Ovary (tissue), 9 donors: ENCODE measurements around the gene HS6ST3. TPM values are rescaled to one million over a fixed set of nuclear protein-coding genes. Genes with fewer than 3 reads are reported as not detected.
"Not testable (repeated sequence)": the region's sequence is repeated elsewhere in the genome, so short reads cannot be mapped to it uniquely, and the experiment has no call there.

Experiments used
- DNase-seq, 5 donors: peaks; one replicate each; pipeline ENCODE4 v3.0.0-alpha.2; 2019 to 2020
- H3K27ac ChIP-seq, 2 donors: fragments of 200-600 bp; one replicate each; pipeline versions ENCODE4 v1.5.1 to v1.8.0; 2019 to 2022
- H3K27me3 ChIP-seq: fragments of 200-600 bp; one replicate; pipeline ENCODE4 v1.8.0; 2022
- H3K36me3 ChIP-seq: fragments of 200-600 bp; sonication (generic); one replicate; pipeline ENCODE4 v1.5.1; 2019
- H3K4me1 ChIP-seq: one replicate; pipeline ENCODE4 v1.8.1; 2013; ENCODE audit warnings: mild to moderate bottlenecking, moderate library complexity; ENCODE audit not compliant: insufficient read depth
- H3K4me3 ChIP-seq: fragments of 200-600 bp; sonication (generic); one replicate; pipeline ENCODE4 v1.5.1; 2017
- H3K9me3 ChIP-seq, 2 donors: fragments of 200-600 bp in 1 of 2; sonication (generic) in 1 of 2; one replicate each; pipeline versions ENCODE4 v1.5.1 to v1.8.1; 2013 to 2019; ENCODE audit warnings: mild to moderate bottlenecking in 1 of 2, moderate library complexity in 1 of 2
- CTCF ChIP-seq, 3 donors: fragments of 450-650 bp in 2 of 3; fragments of 200-600 bp in 1 of 3; IDR thresholded peaks; one replicate each; pipeline versions ENCODE4 v1.5.1 to v1.8.0; 2016 to 2022; ENCODE audit warnings: antibody characterized with exemption in 3 of 3, mild to moderate bottlenecking in 1 of 3
- EP300 ChIP-seq: sonication (generic); formaldehyde crosslinking; IDR thresholded peaks from one replicate; pipeline ENCODE4 v1.6.1; 2017; ENCODE audit warnings: antibody characterized with exemption
- POLR2A ChIP-seq: fragments of 450-650 bp; IDR thresholded peaks from one replicate; pipeline ENCODE4 v1.6.1; 2017; ENCODE audit warnings: antibody characterized with exemption, mild to moderate bottlenecking, moderate library complexity
- WGBS, 3 donors: extraction: QIAGEN DNeasy Blood & Tissue Kit in 1 of 3; methylation state at CpG; one replicate each; pipeline versions ENCODE4 v1.1.5 to v1.1.7; 2013 to 2017; 5-methylcytosine and 5-hydroxymethylcytosine counted together
- intact Hi-C, 4 donors: fragments of 100-400 bp; cut with DNase I; formaldehyde crosslinking; loops; one replicate each; pipeline versions ENCODE4 v1.11.0 to v1.15.1; 2022 to 2023
- polyA plus RNA-seq, 2 donors: library from polyadenylated mRNA; stranded (reverse); fragments of 200-250 nt in 1 of 2; fragments of 350-450 nt in 1 of 2; fragmentation: Illumina TruSeq in 1 of 2; extraction: RNeasy Lipid Tissue Mini Kit (QIAGEN cat#74804) in 1 of 2; gene quantifications; one replicate each; pipeline ENCODE4 v1.2.3, GENCODE V29; 2013 to 2014
- total RNA-seq, 7 donors: library from RNA; depleted of rRNA in 2 of 7; stranded (reverse); fragments of >200 nt in 2 of 7; fragmentation: NEBNext Ultra II Directional in 3 of 7; extraction: Animal tissue kit (Norgen Biotek cat#: 25700) in 3 of 7; gene quantifications; one replicate each; pipeline versions ENCODE4 v1.1.0 to v1.2.4, GENCODE V29; 2016 to 2023
- donor health status: DM: no; HTN: no; CAD: no; lungs with moderate emphysema.
- donor health status: DM: no; HTN: no; CAD: no.
- donor health status: Bipolar disorder and iron deficiency.
- donor health status: DM: yes; HTN: yes; CAD: no.
- donor health status: DM: no; HTN: no; CAD: no.
- donor health status: DM: yes; HTN: yes; CAD: no.

The HS6ST3 gene
- total and polyA plus RNA-seq, 9 donors: 0.05 to 0.46 (median 0.19) TPM; not detected in 3

- intact Hi-C loops: no loop called here
- no peak overlapping the region for H3K27ac ChIP-seq
- TF ChIP-seq EP300 (no peak), POLR2A (no peak), CTCF (IDR thresholded peaks at IDR 0.05) (no peak)
- H3K4me3 ChIP-seq: peak overlapping the region; percentile 39
- WGBS, 3 donors: 2 to 3% (median 3%) methylated on average over 41 to 57 of the region's 57 CpGs
- H3K36me3 ChIP-seq: no peaks in the 10 kb centered on the region
- no peaks in the 10 kb centered on the region for H3K9me3 ChIP-seq
- H3K27me3 ChIP-seq: no peaks in the 10 kb centered on the region
- peaks cover 10% of the 10 kb centered on the region for H3K4me1 ChIP-seq
- DNase-seq: peak in 2 of 5 donors; percentile 20 to 34
These were observed 1.5 kb downstream of the HS6ST3 start for GRCh38 chr13:96091164-96092117.

DNA sequence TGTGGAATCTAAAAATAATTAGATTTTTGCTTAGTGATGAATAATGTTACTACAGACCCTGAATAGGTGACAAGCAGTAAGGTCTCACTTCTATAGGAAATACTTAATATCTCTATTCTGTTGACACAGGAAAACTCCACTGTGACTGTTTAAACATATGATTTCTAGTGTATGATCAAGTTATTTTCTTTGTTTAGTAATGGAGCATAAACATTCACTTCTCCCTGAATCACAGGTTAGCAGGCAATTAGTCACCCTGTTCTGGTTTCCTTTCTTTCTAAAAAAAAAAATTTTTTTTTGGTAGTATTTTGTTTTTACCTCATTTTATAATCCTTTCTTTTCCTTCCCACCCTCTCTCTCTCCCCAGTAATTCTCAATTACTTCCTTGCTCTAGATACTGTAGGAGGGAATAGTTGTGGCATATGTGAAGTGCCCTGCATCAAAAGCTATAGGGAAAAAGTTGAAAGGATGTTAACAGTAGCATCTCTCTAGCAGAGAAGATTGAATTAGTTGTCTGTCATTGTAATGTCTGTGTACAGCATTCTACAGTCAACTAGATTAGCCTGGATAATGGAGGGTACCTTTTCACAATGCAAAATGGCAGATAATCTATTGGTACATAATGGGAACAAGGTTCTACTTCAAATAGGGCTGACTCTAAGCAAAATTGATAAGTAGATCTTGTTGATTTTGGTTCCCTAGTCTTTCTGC, 3.5 kb downstream of the HS6ST3 start:
- intact Hi-C loops: no loop called here
- Histone ChIP-seq H3K4me3 (no peak overlapping the region), H3K36me3 (no peaks in the 10 kb centered on the region), H3K27ac (no peak overlapping the region), H3K4me1 (peaks cover 10% of the 10 kb centered on the region), H3K9me3 (no peaks in the 10 kb centered on the region), H3K27me3 (no peaks in the 10 kb centered on the region)
- DNase-seq: no peak
- TF ChIP-seq EP300: no peak
- TF ChIP-seq CTCF (IDR thresholded peaks at IDR 0.05): no peak
- no peak for TF ChIP-seq POLR2A

DNA sequence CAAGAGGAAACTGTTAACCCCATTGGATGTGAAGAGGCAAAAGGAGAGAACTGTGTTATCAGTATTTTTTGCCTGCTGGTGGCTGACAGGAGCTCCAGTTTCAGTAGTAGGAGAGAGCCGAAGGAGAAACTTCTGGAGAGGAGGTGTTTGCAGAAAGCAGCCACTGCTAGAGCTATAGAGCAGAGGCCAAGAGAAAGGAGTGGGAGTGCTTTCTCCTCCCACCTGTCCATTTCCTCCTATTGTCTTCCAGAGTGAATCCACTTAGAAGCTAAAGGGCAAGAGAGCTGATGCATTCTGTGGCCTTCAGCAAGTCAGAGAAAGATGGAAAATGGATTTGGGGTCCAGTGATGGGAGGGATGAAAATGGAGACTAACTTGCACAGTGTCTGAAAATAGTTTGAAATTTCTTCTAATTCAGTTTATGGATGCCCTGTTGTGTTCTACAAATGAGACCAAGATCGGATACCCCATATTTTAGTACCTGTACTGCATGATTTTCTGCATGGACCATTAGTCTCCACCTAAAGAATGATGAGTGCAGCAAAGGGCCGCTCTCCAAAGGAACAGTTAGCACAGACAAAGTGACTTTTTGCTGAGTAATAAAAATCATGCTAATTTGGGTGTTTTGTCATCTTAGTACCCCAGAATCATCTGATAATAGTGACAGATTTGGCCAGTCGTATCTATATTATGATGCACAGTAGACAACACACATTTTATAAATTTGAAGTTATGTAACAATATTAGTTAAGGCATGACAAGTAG, 10.7 kb downstream of the HS6ST3 start:
- no peaks in the 10 kb centered on the region for H3K4me1 ChIP-seq
- no peak for DNase-seq
- no peaks in the 10 kb centered on the region for H3K9me3 ChIP-seq
- H3K27me3 ChIP-seq: no peaks in the 10 kb centered on the region
- H3K27ac ChIP-seq: no peak overlapping the region
- intact Hi-C loops: no loop called here
- TF ChIP-seq EP300 (no peak), POLR2A (no peak), CTCF (IDR thresholded peaks at IDR 0.05) (no peak)
- H3K4me3 ChIP-seq: no peak overlapping the region
- H3K36me3 ChIP-seq: no peaks in the 10 kb centered on the region
- WGBS, 3 donors: 73 to 79% (median 73%) methylated on average over 4 of the region's 4 CpGs

GRCh38 chr13:96104516-96104915, 14.6 kb downstream of the HS6ST3 start:
- intact Hi-C loops: no loop called here
- H3K4me1 ChIP-seq: no peaks in the 10 kb centered on the region
- no peak for TF ChIP-seq CTCF (IDR thresholded peaks at IDR 0.05)
- no peak for TF ChIP-seq POLR2A
- no peak for TF ChIP-seq EP300
- H3K9me3 ChIP-seq: no peaks in the 10 kb centered on the region
- H3K4me3 ChIP-seq: no peak overlapping the region
- H3K36me3 ChIP-seq: no peaks in the 10 kb centered on the region
- DNase-seq: no peak
- H3K27me3 ChIP-seq: no peaks in the 10 kb centered on the region
- WGBS, 3 donors: 56 to 63% (median 57%) methylated on average over 2 of the region's 2 CpGs
- no peak overlapping the region for H3K27ac ChIP-seq

DNA sequence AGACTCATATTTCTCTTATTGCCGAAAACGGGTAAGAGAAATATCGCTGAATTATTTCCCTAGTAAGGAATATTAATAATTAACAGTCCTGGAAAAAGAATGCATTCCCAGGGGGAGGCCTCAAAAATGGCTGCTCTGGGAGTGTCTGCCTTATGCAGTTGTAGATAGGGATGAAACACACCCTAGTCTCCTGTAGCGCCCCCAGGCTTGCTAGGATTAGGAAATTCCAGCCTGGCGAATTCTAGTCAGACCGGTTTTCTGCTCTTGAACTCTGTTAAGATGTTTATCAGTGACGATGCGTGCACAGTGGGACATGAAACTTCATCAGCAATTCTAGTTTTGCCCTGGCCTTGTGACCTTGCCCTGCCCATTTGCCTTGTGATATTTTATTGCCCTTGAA, 18.2 kb downstream of the HS6ST3 start:
- H3K27ac ChIP-seq, H3K4me1 ChIP-seq, DNase-seq, H3K36me3 ChIP-seq, H3K27me3 ChIP-seq, H3K9me3 ChIP-seq, H3K4me3 ChIP-seq, intact Hi-C loops: not testable (repeated sequence)
- 84 to 95% (median 93%) methylated on average over 8 of the region's 8 CpGs for WGBS, 3 donors
